OCI-LY7 (cell line): Measurements from ENCODE around the gene ENOX1. TPM values are rescaled to one million over a fixed set of nuclear protein-coding genes. Genes with fewer than 3 reads are reported as not detected.

Experiments used
- BruUV-seq: library from RNA; stranded (reverse); fragments of 400-500 nt; replicated peaks from 2 replicates; lab custom pipeline; 2021; lab: Mats Ljungman, UMichigan
- CTCF ChIA-PET: fragments of 300-600 bp; sonication (Branson Sonifier 250); formaldehyde crosslinking; loops from one replicate; lab custom pipeline; 2022; ENCODE audit warnings: antibody characterized with exemption; ENCODE audit not compliant: unreplicated experiment; lab: Charles Lee
- POLR2A ChIA-PET: fragments of 300-600 bp; sonication (Branson Sonifier 250); formaldehyde crosslinking; loops from one replicate; lab custom pipeline; 2022; ENCODE audit warnings: antibody characterized with exemption; lab: Charles Lee
- DNase-seq: peaks from one replicate; pipeline ENCODE4 v3.0.0-alpha.2; 2015; ENCODE audit warnings: low spot score
- H2AFZ ChIP-seq: fragments of 200-600 bp; sonication (generic), shearing (Covaris generic); 2 replicates; pipeline ENCODE4 v1.6.1; 2014; ENCODE audit warnings: mild to moderate bottlenecking, antibody characterized with exemption, low read length, moderate library complexity
- H3K27ac ChIP-seq: fragments of 200-600 bp; sonication (generic); 2 replicates; pipeline ENCODE4 v1.5.1; 2014; ENCODE audit warnings: mixed run types, low read depth, mild to moderate bottlenecking, moderate library complexity, low read length, inconsistent platforms; ENCODE audit not compliant: poor library complexity, severe bottlenecking
- H3K36me3 ChIP-seq: fragments of 200-600 bp; sonication (generic); 2 replicates; pipeline ENCODE4 v1.6.1; 2014; ENCODE audit warnings: mild to moderate bottlenecking, antibody characterized with exemption, low read length, moderate library complexity, mixed read lengths; ENCODE audit not compliant: insufficient read depth
- H3K4me1 ChIP-seq: fragments of 200-600 bp; sonication (generic); 2 replicates; pipeline ENCODE4 v1.5.1; 2014; ENCODE audit warnings: mild to moderate bottlenecking, low read length; ENCODE audit not compliant: insufficient read depth, poor library complexity, severe bottlenecking
- H3K4me2 ChIP-seq: fragments of 200-600 bp; sonication (generic); 2 replicates; pipeline ENCODE4 v1.6.1; 2014; ENCODE audit warnings: mild to moderate bottlenecking, low read length
- H3K4me3 ChIP-seq: fragments of 200-600 bp; sonication (generic); 2 replicates; pipeline ENCODE4 v1.5.1; 2014; ENCODE audit warnings: mild to moderate bottlenecking, low read depth, low read length; ENCODE audit not compliant: poor library complexity, severe bottlenecking
- H3K79me2 ChIP-seq: fragments of 200-600 bp; sonication (generic); 2 replicates; pipeline ENCODE4 v1.6.1; 2016; ENCODE audit warnings: low read depth, mild to moderate bottlenecking, low read length, moderate library complexity, mixed read lengths; ENCODE audit not compliant: insufficient read depth
- H3K9me2 ChIP-seq: fragments of 200-600 bp; sonication (generic); 2 replicates; pipeline ENCODE4 v1.6.1; 2016; ENCODE audit warnings: mild to moderate bottlenecking, low read length, mixed read lengths; ENCODE audit not compliant: insufficient read depth
- H3K9me3 ChIP-seq: fragments of 200-600 bp; sonication (generic); 2 replicates; pipeline ENCODE4 v1.6.1; 2014; ENCODE audit warnings: mild to moderate bottlenecking, mixed run types, low read length, mixed read lengths
- H4K20me1 ChIP-seq: fragments of 200-600 bp; sonication (generic); 2 replicates; pipeline ENCODE4 v1.6.1; 2014; ENCODE audit warnings: mild to moderate bottlenecking, antibody characterized with exemption, low read length, moderate library complexity, mixed read lengths; ENCODE audit not compliant: insufficient read depth
- EZH2phosphoT487 ChIP-seq: fragments of 200-600 bp; sonication (generic); IDR thresholded peaks from 2 replicates; pipeline ENCODE4 v1.6.1; 2018; ENCODE audit warnings: low read depth, borderline replicate concordance, mild to moderate bottlenecking, mixed run types, antibody characterized with exemption, low read length, moderate library complexity, mixed read lengths
- intact Hi-C: fragments of 100-400 bp; cut with micrococcal nuclease; formaldehyde crosslinking; loops from one replicate; pipeline ENCODE4 v1.10.0; 2022; ENCODE audit not compliant: unreplicated experiment
- total RNA-seq, 2 experiments: library from RNA; depleted of rRNA in 1 of 2; stranded (reverse); fragments of >200 nt in 1 of 2; shearing (Covaris generic) in 1 of 2; gene quantifications; 2 replicates each; pipeline ENCODE4 v1.2.3, GENCODE V29; 2014 to 2022
- TF ChIP-seq, protein P1 (sequence below): fragments of 200-600 bp; sonication (generic); conservative IDR thresholded peaks from 2 replicates; pipeline ENCODE4 v1.5.1; 2014; ENCODE audit warnings: mild to moderate bottlenecking, antibody characterized with exemption, low read length, moderate library complexity, mixed read lengths

The ENOX1 gene
- total RNA-seq, 2 experiments from 2014 or later, result 0.03 TPM; not detected in 1

DNA sequence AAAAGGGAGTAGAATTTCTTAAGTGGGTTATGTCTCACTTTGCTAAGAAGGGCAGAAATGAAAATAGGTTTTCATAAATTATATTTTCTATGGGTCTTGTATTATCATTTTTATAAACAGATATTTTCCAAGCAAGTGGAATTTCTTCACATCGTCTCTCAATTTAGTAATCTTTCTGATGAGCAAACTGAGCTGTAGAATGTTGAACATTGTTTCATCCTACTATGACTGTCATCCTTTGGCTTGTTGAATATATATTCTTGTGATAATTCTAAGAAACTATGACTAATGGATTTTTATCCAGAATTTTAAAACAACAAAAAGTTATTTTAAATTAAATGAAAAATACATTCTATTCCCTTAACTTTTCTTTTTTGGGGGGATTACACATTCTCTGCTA is 313.8 kb downstream of the ENOX1 start:
- POLR2A ChIA-PET, result interaction anchor here (0.6 kb wide), 1 partner anchor 467 kb away, joined by 3 read pairs; no protein-coding TSS in a partner anchor
- CTCF ChIA-PET, result no interaction called here
- no peaks in the 10 kb centered on the region for H3K79me2 ChIP-seq
- intact Hi-C loops, result no loop called here
- no peaks in the 10 kb centered on the region for H4K20me1 ChIP-seq
- no peak overlapping the region for H3K27ac ChIP-seq
- DNase-seq, result no peak
- H3K36me3 ChIP-seq, result no peaks in the 10 kb centered on the region
- no peak overlapping the region for H3K4me2 ChIP-seq
- H3K9me3 ChIP-seq, result no peaks in the 10 kb centered on the region
- no TSS peak for BruUV-seq
- no peaks in the 10 kb centered on the region for H3K4me1 ChIP-seq
- H3K9me2 ChIP-seq, result no peaks in the 10 kb centered on the region
- TF ChIP-seq, protein P1, sequence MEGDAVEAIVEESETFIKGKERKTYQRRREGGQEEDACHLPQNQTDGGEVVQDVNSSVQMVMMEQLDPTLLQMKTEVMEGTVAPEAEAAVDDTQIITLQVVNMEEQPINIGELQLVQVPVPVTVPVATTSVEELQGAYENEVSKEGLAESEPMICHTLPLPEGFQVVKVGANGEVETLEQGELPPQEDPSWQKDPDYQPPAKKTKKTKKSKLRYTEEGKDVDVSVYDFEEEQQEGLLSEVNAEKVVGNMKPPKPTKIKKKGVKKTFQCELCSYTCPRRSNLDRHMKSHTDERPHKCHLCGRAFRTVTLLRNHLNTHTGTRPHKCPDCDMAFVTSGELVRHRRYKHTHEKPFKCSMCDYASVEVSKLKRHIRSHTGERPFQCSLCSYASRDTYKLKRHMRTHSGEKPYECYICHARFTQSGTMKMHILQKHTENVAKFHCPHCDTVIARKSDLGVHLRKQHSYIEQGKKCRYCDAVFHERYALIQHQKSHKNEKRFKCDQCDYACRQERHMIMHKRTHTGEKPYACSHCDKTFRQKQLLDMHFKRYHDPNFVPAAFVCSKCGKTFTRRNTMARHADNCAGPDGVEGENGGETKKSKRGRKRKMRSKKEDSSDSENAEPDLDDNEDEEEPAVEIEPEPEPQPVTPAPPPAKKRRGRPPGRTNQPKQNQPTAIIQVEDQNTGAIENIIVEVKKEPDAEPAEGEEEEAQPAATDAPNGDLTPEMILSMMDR, result no peak
- no peak for TF ChIP-seq EZH2phosphoT487
- H2AFZ ChIP-seq, result no peak overlapping the region
- no peak overlapping the region for H3K4me3 ChIP-seq

DNA sequence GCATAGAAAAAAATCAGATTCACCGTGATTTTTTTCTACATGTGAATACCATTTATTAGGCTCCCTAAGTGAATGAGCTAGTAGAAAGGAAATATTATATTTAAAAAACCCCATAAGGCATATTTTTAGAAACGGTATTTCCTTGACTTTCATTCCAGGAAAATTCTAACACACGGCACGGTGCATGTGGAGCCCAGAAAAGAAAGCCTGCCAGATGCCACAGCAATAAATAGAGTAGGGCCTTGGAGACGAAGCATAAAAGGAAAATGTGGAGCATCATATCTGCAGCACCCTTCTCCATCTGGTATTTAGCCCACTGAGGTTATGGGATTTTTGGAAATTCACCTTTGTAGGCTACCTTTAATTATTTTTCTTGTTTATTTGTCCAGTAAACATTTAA is 314.4 kb downstream of the ENOX1 start:
- Histone ChIP-seq H3K9me2 (no peaks in the 10 kb centered on the region), H3K4me2 (no peak overlapping the region), H4K20me1 (no peaks in the 10 kb centered on the region), H3K9me3 (no peaks in the 10 kb centered on the region), H3K4me3 (no peak overlapping the region), H3K27ac (no peak overlapping the region), H3K4me1 (no peaks in the 10 kb centered on the region), H2AFZ (no peak overlapping the region), H3K36me3 (no peaks in the 10 kb centered on the region), H3K79me2 (no peaks in the 10 kb centered on the region)
- BruUV-seq, result no TSS peak
- ChIA-PET CTCF (no interaction called here), POLR2A (no interaction called here)
- intact Hi-C loops, result no loop called here
- no peak for TF ChIP-seq EZH2phosphoT487
- DNase-seq, result no peak

DNA sequence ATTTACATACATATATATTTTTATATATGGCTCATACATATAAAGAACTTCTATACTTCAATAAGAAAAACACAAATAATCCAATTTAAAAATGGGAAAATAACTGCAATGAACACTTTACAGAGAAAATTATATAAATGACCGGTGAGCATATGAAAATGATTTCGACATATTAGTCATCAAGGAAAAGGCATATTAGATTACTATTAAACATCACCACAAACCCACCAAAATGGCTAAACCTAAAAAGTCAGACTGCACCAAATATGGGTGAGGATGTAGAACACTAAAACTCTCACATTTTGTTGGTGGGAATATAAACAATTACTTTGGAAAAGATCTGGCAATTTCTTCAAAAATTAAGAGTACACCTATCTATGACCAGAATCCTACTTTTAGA is 316.2 kb downstream of the ENOX1 start:
- Histone ChIP-seq H3K36me3 (no peaks in the 10 kb centered on the region), H3K27ac (no peak overlapping the region), H3K4me1 (no peaks in the 10 kb centered on the region), H4K20me1 (no peaks in the 10 kb centered on the region), H2AFZ (no peak overlapping the region), H3K4me3 (no peak overlapping the region), H3K9me3 (no peaks in the 10 kb centered on the region), H3K4me2 (no peak overlapping the region), H3K9me2 (no peaks in the 10 kb centered on the region), H3K79me2 (no peaks in the 10 kb centered on the region)
- intact Hi-C loops, result no loop called here
- DNase-seq, result no peak
- no peak for TF ChIP-seq EZH2phosphoT487
- TF ChIP-seq, protein P1, result no peak
- ChIA-PET CTCF (no interaction called here), POLR2A (no interaction called here)
- BruUV-seq, result no TSS peak
